Mesothelial cell of epicardium (in vitro differentiated cells): ENCODE results near the gene ST6GALNAC4. TPM values are rescaled to one million over a fixed set of nuclear protein-coding genes. Genes with fewer than 3 reads are reported as not detected.

Experiments
- DNase-seq, 2 experiments: peaks; one replicate each; pipeline ENCODE4 v3.0.0; 2021; ENCODE audit warnings: low spot score in 2 of 2; ENCODE audit not compliant: unreplicated experiment in 2 of 2
- H3K27ac Mint-ChIP-seq: 2 replicates; pipeline ENCODE4 v1.8.0; 2021; ENCODE audit warnings: mixed read lengths
- H3K27me3 Mint-ChIP-seq: 2 replicates; pipeline ENCODE4 v1.8.0; 2021; ENCODE audit warnings: low read depth, mixed read lengths
- H3K36me3 Mint-ChIP-seq: 2 replicates; pipeline ENCODE4 v1.8.0; 2021; ENCODE audit warnings: mixed read lengths
- H3K4me1 Mint-ChIP-seq: 2 replicates; pipeline ENCODE4 v1.8.0; 2021; ENCODE audit warnings: mixed read lengths
- H3K4me3 Mint-ChIP-seq: 2 replicates; pipeline ENCODE4 v1.8.0; 2021; ENCODE audit warnings: mild to moderate bottlenecking, moderate library complexity, mixed read lengths
- H3K9me3 Mint-ChIP-seq: 2 replicates; pipeline ENCODE4 v1.8.0; 2021; ENCODE audit warnings: mixed read lengths
- total RNA-seq: library from RNA; stranded (reverse); gene quantifications from 3 replicates; pipeline ENCODE4 v1.2.1, GENCODE V29; 2021
- TF ChIP-seq, protein P1 (sequence below): fragments of 200-600 bp; sonication (generic); IDR thresholded peaks from one replicate; pipeline ENCODE4 v1.5.0; 2021; ENCODE audit warnings: antibody characterized with exemption; ENCODE audit not compliant: unreplicated experiment

The ST6GALNAC4 gene
- total RNA-seq, 1 donor from 2014 or later: 14.5 TPM

DNA sequence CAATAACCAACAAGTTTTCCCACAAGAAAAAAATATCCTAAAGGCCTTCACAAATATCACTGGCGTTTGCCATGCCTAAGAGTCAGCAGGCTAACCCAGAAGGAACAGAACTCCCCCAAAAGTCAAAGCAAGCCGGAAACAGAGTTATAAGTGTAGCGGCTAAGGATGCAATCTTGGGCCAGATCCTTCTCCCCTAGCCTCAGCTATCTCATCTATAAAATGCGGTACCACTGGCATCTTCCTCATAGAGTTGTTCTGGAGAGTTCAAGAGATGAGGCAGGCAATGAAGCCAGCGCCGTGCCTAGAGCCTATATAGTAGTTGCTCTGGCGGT lies 20.2 kb upstream of the ST6GALNAC4 start:
- TF ChIP-seq, protein P1, sequence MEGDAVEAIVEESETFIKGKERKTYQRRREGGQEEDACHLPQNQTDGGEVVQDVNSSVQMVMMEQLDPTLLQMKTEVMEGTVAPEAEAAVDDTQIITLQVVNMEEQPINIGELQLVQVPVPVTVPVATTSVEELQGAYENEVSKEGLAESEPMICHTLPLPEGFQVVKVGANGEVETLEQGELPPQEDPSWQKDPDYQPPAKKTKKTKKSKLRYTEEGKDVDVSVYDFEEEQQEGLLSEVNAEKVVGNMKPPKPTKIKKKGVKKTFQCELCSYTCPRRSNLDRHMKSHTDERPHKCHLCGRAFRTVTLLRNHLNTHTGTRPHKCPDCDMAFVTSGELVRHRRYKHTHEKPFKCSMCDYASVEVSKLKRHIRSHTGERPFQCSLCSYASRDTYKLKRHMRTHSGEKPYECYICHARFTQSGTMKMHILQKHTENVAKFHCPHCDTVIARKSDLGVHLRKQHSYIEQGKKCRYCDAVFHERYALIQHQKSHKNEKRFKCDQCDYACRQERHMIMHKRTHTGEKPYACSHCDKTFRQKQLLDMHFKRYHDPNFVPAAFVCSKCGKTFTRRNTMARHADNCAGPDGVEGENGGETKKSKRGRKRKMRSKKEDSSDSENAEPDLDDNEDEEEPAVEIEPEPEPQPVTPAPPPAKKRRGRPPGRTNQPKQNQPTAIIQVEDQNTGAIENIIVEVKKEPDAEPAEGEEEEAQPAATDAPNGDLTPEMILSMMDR: no peak
- H3K36me3 Mint-ChIP-seq: peaks cover 4% of the 10 kb centered on the region
- H3K4me3 Mint-ChIP-seq: peak overlapping the region; percentile 89
- H3K9me3 Mint-ChIP-seq: no peaks in the 10 kb centered on the region
- peaks cover 27% of the 10 kb centered on the region for H3K4me1 Mint-ChIP-seq
- peak overlapping the region; percentile 94 for H3K27ac Mint-ChIP-seq
- no peak for DNase-seq
- H3K27me3 Mint-ChIP-seq: no peaks in the 10 kb centered on the region

DNA sequence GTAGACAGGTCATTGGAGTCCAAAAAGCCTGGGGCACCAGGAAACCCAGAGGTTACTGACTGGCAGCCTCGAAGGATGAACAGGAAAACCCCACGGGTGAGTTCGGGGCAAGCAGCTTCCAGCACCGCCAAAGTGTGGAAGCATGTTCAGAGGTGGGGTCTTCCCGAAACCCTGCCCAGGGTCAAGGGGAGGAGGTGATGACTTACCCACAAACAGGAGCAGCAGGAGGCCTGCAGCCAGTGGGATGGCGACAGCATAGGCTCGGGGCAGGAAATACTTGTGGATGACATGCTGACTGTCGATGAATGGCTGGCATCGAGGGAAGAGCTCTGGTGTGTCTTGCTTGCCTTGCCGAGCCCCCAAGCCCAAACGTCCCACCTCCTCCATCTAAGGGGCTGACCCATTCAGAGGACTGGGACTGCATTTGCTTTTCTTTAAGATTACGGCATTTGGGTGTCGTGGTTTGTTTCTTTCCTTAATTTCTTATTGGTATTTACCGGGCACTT lies 19.6 kb upstream of the ST6GALNAC4 start:
- H3K27ac Mint-ChIP-seq: peak overlapping the region; percentile 94
- no peaks in the 10 kb centered on the region for H3K9me3 Mint-ChIP-seq
- peak overlapping the region; percentile 89 for H3K4me3 Mint-ChIP-seq
- H3K36me3 Mint-ChIP-seq: peaks cover 4% of the 10 kb centered on the region
- TF ChIP-seq, protein P1: no peak
- DNase-seq: no peak
- H3K4me1 Mint-ChIP-seq: peaks cover 29% of the 10 kb centered on the region
- H3K27me3 Mint-ChIP-seq: no peaks in the 10 kb centered on the region

GRCh38 chr9:127935765-127936221 lies 19.0 kb upstream of the ST6GALNAC4 start:
- Mint-ChIP-seq H3K27me3 (no peaks in the 10 kb centered on the region), H3K36me3 (peaks cover 4% of the 10 kb centered on the region), H3K9me3 (no peaks in the 10 kb centered on the region), H3K4me3 (peak overlapping the region; percentile 89), H3K27ac (no peak overlapping the region), H3K4me1 (peaks cover 34% of the 10 kb centered on the region)
- TF ChIP-seq, protein P1: no peak
- DNase-seq: no peak

DNA sequence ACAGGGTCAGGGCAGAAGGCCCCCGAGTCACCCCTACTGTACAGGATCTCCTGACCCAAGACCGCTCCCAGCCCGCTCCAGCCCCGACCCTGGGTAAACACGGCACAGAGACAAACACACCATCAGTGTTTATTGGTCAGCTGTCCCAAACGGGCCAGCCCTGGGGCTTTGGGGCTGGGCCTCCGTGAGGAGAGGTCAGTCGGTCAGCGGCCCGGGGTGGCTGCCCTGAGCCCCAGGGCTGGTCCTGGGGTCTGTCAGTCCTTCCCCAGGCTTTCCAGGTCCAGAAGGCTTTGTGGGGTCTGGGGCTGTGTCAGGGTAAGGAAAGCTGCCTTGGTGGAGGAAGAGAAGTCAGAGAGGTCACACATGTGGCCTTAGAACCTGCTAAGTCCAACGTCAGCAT lies 18.1 kb upstream of the ST6GALNAC4 start:
- DNase-seq: no peak
- H3K36me3 Mint-ChIP-seq: no peaks in the 10 kb centered on the region
- TF ChIP-seq, protein P1: no peak
- H3K27ac Mint-ChIP-seq: no peak overlapping the region
- H3K4me1 Mint-ChIP-seq: peaks cover 37% of the 10 kb centered on the region
- H3K27me3 Mint-ChIP-seq: peaks cover 3% of the 10 kb centered on the region
- no peak overlapping the region for H3K4me3 Mint-ChIP-seq
- no peaks in the 10 kb centered on the region for H3K9me3 Mint-ChIP-seq

GRCh38 chr9:127934248-127934647 lies 17.4 kb upstream of the ST6GALNAC4 start:
- H3K36me3 Mint-ChIP-seq: no peaks in the 10 kb centered on the region
- H3K9me3 Mint-ChIP-seq: no peaks in the 10 kb centered on the region
- H3K27me3 Mint-ChIP-seq: peaks cover 11% of the 10 kb centered on the region
- no peak for DNase-seq
- H3K27ac Mint-ChIP-seq: no peak overlapping the region
- TF ChIP-seq, protein P1: no peak
- peaks cover 39% of the 10 kb centered on the region for H3K4me1 Mint-ChIP-seq
- peak overlapping the region; percentile 22 for H3K4me3 Mint-ChIP-seq
